SHP77 treated with DMSO at 0.1 percent for 48 hours (cell line): Measurements from ENCODE around the gene ARMH1.
A peak's percentile ranks its signal among the peaks of the same experiment; 100 is the strongest.
"Not testable (repeated sequence)": the region's sequence is repeated elsewhere in the genome, so short reads cannot be mapped to it uniquely, and the experiment has no call there.

Experiments used
- DNase-seq: peaks from one replicate; lab custom pipeline; 2025; lab: John Stamatoyannopoulos, UW

Gene ARMH1

GRCh38 chr1:44694863-44695478, 20.5 kb downstream of the ARMH1 start:
- no peak for DNase-seq

DNA sequence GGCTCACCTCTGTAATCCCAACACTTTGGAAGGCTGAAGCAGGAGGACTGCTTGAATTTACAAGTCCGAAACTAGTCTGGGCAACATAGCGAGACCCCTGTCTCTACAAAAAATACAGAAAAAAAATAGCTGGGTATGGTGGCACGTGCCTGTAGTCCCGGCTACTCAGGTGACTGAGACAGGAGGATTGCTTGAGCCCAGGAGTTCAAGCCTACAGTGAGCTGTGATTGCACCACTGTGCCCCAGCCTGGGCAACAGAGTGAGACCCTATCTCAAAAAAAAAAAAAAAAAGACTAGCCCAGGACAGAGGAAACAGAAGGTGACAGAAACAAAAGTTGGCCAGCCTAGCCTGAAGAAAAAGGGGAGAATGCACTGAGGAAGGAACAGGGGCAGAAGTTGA, 21.2 kb downstream of the ARMH1 start:
- no peak for DNase-seq

DNA sequence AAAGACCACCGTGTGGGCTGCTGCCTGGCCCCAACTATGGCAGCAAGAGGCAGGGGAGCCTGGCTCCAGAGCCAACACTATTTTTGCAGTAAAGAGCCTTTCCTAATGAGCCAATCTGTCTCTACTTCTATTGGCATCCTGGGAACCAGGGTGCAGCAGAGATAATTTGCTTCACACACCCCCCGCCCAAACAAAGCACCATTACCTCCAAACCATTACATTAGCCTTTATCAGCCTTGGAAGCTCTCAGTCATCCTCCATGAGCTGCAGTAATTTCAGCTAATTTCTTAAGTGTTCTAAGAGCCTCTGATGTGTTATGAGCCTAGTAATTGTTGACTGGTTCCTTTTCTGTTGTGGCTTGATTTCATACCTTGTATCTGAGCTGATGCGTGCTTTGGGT, 21.6 kb downstream of the ARMH1 start:
- DNase-seq = no peak

DNA sequence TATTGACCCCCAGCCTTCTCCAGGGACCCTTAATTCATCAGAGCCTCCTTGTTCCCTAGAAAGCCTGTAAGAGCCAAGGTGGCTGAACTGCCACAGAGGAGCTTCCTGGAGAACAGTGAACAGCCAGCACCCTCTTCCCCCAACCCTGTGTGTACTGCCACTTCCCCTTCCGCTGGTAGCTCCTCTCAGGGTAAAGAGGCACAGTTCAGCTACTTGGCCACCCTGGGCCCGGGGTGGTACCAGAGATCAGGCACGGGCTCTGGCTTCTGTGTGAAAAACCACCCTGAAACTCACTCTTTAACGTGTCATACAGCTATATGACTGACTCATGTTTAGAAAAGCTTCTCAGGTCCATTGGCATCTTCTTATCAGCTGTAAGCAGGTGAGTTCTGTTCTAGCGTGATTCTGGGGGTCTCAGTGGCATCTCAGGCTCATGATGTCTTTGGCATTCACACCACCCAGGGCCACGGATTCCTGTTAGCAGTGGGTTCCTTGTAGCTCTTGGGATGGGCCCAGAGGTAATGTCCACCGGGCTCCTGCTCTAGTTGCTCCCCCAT, 22.4 kb downstream of the ARMH1 start:
- DNase-seq = no peak

DNA sequence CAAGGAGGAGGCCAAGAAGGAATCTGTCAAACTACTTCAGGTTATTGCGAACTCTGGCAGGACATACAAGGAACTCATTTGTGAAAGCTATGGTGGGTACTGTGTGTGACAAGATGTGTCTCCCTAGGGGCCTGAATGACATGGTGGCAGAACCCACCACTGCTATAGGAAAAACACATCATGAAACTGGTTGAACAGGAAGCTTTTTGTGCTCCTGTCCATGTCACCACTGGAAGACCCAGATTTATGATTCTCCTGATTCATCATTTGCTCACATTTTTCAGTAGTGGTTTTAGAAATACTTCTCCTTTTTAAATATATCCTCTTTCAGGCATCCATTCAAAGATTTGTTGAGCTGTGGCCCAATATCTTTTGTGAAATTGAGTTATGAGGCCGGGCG, 23.6 kb downstream of the ARMH1 start:
- no peak for DNase-seq

DNA sequence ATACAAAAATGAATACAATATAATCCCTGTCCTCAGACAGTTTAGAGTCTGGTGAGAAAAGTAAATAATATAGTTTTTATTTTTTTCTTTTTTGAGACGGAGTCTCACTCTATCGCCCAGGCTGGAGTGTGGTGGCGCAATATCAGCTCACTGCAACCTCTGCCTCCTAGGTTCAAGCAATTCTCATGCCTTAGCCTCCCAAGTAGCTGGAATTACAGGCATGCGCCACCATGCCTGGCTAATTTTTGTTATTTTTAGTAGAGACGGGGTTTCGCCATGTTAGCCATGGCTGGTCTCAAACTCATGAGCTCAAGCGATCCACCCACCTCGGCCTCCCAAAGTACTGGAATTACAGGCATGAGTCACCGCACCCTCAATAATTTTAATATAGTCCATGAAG, 24.9 kb downstream of the ARMH1 start:
- DNase-seq = not testable (repeated sequence)

DNA sequence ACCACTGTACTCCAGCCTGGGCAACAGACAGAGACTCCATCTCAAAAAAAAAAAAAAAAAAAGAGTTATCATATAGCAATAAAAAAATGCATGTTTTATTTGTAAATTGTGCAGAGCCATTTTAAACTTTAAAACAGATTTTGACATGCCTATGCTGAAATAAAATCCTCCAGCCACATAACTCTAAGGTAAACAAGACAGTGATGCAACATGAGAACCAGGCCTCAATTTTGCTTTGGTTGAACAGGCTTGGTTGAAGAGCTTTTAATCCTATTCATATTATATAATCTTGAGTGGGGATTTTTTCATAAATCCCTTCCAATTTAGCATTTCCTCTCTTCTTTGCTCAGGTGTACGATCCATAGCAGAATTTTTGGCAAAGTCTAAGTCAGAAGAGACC, 26.1 kb downstream of the ARMH1 start:
- no peak for DNase-seq

DNA sequence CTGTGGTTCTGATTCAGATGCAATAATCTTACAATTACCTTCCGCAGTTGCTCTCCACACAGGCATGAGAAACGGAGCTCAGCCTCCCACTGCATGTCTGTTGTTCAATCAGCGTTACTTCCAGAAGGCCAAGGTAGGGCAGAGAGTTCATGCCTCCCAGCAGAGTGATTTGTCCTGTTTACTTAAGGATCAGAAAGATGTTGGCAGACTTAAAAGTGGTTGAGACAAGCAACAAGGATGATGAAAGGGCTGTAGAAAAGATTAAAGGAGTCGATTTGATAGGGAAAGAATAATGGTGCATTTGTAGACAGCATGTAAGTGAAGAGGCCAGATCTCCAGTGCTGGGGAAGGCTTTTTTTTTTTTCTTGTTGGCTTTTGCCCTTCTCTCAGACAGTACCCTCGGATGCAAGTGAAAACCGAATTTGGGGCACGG, 26.6 kb downstream of the ARMH1 start:
- no peak for DNase-seq

- DNase-seq = no peak
Measured at GRCh38 chr1:44705470-44705869, 31.0 kb downstream of the ARMH1 start.

- no peak for DNase-seq
Measured at GRCh38 chr1:44705938-44706337, 31.4 kb downstream of the ARMH1 start.

GRCh38 chr1:44707112-44707881, 32.8 kb downstream of the ARMH1 start:
- DNase-seq = no peak

DNA sequence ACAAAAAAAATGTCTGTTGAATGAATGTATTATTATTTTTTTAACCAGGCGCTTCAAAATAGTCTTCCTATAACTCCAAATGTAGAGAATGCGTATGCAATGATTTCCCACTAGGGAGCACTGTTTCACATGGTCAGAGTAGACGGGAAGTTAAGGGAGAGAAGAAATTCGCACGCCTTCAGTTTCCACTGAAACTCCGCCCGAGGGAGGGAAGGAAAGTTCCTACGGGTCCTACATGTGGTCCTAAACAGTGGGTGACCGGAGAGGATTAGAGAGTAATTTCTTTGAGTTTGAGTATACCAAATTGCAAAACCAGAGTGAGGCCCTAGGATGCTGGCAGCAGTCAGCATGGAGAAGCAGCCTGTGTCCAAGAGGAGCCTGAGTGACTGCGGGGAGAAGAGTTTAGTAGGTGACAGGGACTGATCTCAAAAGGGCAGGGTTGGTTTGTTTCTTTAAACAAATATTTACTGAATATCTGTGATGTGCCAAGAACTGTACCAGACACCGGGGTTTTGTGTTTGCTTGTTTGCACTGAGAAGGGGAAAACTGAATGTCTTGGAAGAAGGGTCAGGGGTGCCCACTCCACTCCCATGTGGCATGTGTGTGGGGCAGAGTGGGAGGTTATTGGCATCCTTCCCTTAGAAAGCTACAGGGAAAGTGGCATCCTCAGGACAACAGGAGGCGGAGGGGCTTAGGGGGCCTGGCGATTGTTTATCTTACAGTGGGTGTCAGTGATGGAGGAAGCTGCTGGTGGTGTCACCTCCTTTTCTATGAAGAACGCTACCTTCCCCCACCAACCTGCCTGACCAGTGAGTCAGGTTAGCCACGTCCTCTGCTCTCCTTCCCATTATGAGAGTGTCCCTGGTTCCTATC, 33.7 kb downstream of the ARMH1 start:
- DNase-seq = peak; percentile 21

DNA sequence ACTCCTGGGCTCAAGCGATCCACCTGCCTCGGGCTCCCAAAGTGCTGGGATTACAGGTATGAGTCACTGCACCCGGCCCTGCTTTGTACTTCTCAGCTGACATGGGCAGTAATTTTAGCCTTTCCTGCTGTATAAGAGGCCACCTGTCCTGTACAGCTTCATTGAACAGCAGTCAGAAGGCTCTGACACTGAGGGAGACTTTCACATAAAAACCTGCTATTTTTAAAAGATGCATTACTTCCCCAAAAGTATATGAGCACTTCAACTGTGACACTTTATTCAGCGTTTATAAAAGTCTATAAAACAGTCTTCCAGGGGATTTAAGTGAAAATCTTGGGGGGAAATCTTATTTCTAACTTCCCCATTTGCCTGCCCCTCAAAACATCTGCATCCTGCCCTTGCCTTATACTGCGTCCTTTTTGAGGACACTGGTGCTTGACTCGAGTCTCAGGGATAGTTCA, 38.8 kb downstream of the ARMH1 start:
- DNase-seq = peak; percentile 20

- no peak for DNase-seq
Measured at GRCh38 chr1:44714532-44714931, 40.0 kb downstream of the ARMH1 start.

GRCh38 chr1:44714944-44715571, 40.5 kb downstream of the ARMH1 start:
- peak; percentile 40 for DNase-seq

GRCh38 chr1:44717156-44717555, 42.6 kb downstream of the ARMH1 start:
- no peak for DNase-seq

DNA sequence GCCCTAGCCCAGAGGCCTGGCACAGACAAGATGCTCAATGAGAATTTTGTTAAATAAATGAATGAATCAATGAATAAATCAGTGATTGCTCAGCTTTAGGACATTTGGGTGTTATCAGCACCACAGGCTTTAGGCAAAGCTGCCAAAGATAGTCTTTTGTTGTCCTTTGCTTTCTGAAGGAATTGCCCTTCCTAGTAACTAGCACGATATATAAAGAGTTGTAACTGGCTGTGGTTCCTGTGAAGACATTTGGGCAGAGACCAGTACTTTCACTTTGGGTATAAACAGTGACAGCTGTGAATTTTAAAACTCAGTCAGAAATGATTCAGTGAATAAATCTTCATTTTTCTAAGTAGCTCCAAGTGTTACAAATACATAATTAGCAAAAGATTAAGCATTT, 43.1 kb downstream of the ARMH1 start:
- no peak for DNase-seq

DNA sequence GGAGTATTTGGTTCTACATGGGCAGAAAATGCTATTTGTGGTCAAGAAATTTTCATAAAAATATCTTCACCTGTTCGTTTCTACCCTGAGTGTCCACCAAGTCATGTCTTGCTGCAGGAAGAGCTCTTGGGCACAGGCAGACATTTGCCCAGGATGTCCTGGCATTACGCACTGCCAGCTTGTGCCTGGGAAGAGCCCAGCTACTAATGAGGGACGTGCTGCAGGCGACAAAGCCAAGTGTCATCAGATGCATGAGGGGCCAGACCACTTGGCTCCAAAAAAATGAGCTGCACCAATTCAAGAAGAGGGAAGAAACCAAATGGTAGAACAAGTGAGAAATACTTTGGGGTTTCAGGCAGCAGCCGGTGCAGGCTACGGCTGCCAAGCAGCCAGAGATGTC, 43.6 kb downstream of the ARMH1 start:
- no peak for DNase-seq

- DNase-seq = no peak
Measured at GRCh38 chr1:44719318-44719717, 44.8 kb downstream of the ARMH1 start.

DNA sequence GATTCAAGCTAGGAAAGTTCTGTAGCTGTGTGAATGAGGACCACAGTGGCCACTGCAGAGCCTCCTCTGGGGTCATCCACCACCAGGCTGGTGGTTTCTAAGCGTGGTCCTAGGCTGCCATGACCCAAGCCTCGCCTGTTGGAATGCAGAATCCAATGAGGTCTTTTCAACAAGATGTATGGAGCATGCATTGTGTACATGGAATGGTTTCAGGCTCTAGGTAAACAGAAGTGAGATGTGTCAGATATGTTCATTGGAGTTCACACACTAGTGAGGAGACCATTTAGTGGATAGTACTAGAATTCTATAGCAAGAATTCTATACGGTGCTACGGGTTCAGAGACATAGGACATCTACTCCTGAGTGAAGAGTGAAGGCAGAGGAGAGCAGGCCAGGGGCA, 45.8 kb downstream of the ARMH1 start:
- DNase-seq = no peak

DNA sequence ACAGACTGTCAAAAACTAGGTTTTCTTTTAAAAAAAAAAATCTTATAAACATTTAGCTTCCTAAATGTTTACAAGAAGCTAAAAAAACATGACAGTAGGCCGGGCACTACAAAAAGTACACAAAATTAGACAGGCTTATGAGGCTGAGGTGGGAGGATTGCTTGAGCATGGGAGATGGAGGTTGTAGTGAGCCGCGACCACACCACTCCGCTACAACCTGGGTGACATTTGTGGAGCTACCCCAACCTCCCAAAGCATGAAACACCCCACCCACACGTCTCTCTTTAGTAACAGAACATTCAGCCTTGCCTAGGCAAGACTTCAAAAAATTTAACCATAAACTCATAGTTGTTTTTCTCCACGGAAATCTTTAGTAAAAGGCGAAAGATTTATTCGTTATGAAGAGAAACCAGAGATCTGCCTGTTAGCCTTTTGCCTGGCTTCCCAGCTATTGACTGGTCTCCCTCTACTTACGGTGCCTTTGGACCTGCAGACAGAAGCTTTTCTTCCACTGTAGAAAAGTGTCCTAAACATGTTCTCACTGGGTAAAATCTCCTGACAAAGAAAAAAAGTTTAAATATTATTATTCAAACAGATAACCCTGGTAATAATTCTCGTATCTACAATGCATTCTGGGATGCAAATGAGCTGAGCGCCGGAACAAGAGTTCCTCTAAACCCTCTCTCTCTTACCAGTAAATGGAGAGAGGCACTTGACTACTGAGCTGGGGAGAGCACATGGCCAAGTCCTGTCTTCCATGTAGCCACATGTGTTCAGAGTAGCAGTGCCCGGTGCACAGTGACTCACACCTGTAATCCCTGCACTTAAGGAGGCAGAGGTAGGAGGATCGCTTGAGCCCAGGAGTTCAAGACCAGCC, 47.2 kb downstream of the ARMH1 start:
- peak; percentile 99 for DNase-seq
